Measurements from ENCODE around the gene WDR33.

Gene WDR33

DNA sequence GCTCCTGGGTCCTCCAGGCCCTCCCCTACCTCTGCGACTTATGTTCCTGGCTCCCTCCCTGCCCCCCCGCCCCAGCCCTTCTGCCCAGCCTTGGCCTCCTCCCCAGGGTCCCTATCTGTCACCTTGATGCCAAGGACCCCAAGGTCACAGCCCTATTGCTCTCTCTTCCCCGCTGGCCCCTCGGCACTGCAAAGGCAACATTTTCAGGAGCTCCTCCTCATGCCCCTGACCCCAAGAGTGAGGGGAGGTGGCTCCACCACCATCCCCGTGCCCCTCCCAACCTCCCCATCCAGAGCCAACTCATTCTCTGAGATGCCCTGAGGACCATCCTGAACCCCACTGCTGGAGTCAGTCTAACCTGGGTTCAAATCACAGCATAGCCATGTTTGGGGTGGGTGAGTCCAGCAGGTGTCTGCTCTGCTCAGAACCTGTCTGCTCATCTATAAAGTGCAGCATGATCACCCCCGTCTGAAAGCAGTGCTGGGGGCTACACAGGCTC lies 147.4 kb downstream of the WDR33 start:
- Histone ChIP-seq H3K4me1 (ENCODE audit: insufficient read depth, low read length) (peaks cover 79% of the 10 kb centered on the region), H3K9me3 (ENCODE audit: low read length) (no peaks in the 10 kb centered on the region), H3K27ac (ENCODE audit: low read depth, low read length) (peak overlapping the region; percentile 92), H3K4me3 (ENCODE audit: low read depth in 1 of 2, low read length in 2 of 2) (peak overlapping the region; percentile 44 to 58), H3K9ac (ENCODE audit: low read length) (peak overlapping the region; percentile 74), H3K36me3 (ENCODE audit: insufficient read depth, low read length) (peaks cover 16% of the 10 kb centered on the region), H3K27me3 (ENCODE audit: control insufficient read depth in 1 of 2, insufficient read depth in 2 of 2, low read length in 2 of 2) (no peaks in the 10 kb centered on the region)

DNA sequence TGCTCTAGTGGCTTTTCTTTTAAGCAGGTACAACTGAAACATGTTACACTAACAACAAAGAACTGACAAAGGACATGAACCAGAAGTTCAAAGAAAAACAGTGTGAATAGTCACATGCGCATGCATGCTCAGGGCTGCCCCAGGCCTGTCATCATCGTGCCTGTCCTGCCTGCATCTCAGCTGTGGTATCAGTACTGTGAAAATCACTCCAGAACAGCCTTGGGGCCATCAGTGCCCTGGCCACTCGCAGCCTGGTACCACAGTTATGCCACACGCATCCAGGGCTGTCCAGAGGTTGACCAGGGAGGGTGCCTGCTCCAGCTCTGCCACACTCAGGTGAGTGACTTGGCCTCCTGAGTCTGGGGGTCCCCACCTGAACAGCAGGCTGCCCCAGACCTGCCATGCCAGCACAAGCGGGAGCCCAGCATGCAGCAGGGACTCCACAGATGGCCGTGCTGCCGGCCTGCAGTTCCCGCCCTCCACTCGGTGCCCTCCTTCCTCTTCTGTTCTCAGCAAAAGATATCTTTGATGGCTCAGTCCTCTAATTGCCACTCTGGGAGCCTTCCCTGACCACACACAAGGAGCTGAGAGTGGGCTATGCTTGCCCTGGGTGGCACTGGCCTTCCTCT lies 147.9 kb downstream of the WDR33 start:
- no peaks in the 10 kb centered on the region for H3K9me3 ChIP-seq (ENCODE audit: low read length)
- peak overlapping the region; percentile 59 for H3K9ac ChIP-seq (ENCODE audit: low read length)
- peak overlapping the region in 1 of 2 donors; percentile 58 for H3K4me3 ChIP-seq (ENCODE audit: low read depth in 1 of 2, low read length in 2 of 2)
- peaks cover 16% of the 10 kb centered on the region for H3K36me3 ChIP-seq (ENCODE audit: insufficient read depth, low read length)
- peaks cover 85% of the 10 kb centered on the region for H3K4me1 ChIP-seq (ENCODE audit: insufficient read depth, low read length)
- no peaks in the 10 kb centered on the region for H3K27me3 ChIP-seq (ENCODE audit: control insufficient read depth in 1 of 2, insufficient read depth in 2 of 2, low read length in 2 of 2)
- H3K27ac ChIP-seq (ENCODE audit: low read depth, low read length) = peak overlapping the region; percentile 92

DNA sequence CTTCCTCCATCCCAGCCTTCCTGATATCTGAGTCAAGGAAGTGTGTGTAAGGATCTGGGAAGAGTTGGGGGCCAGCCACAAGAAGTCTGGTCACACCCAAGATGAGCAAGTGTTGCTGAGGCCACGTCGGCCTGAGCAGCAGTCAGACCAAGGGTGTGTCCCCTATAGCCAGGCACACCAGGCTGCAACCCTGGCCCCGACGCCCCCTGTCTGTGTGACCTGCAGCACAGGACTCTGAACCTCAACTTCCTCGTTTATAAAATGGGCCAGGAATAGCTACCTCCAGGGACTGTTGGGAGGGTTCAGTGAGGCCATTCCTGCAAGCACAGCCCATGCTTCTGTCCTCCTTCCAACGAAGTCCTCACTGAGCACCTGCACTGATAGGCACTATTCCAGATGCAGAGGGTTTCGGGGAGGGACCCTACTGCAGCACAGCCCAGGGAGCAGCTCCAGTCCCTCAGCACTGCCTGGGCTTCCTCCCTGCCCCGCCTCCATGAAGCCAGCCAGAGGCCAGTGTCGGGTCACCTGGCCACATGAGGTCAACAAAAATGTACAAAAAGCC lies 148.9 kb downstream of the WDR33 start:
- peaks cover 26% of the 10 kb centered on the region for H3K36me3 ChIP-seq (ENCODE audit: insufficient read depth, low read length)
- H3K27me3 ChIP-seq (ENCODE audit: control insufficient read depth in 1 of 2, insufficient read depth in 2 of 2, low read length in 2 of 2) = no peaks in the 10 kb centered on the region
- peaks cover 90% of the 10 kb centered on the region for H3K4me1 ChIP-seq (ENCODE audit: insufficient read depth, low read length)
- H3K9ac ChIP-seq (ENCODE audit: low read length) = peak overlapping the region; percentile 44
- peak overlapping the region; percentile 59 for H3K27ac ChIP-seq (ENCODE audit: low read depth, low read length)
- no peaks in the 10 kb centered on the region for H3K9me3 ChIP-seq (ENCODE audit: low read length)
- peak overlapping the region in 1 of 2 donors; percentile 9 for H3K4me3 ChIP-seq (ENCODE audit: low read depth in 1 of 2, low read length in 2 of 2)

DNA sequence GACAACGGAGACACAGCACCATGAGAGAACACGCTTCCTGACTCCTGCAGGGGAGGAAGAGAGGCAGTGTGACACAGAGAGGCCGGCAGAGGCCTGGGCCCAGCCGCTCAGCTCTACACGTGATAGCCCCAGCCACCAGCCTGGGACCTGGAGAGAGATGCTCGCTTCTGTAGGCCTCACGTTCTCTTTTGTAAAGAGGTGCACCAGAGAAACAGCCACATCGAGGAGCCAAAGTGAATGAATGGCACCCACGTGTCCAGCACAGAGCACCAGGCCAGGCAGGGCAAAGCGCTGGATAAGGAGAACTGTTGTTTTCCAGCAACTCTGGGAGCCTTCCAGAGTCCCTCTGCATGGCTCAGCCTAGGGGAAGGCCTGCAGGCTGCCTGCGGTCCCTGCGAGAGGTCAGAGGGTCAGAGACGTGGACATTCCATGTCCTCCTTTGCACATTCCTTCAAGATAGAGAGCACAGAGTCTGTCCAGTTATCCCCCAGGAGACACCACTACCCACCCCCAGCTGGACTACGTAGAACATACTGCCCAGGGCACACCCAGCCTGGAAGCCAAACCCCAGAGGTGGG lies 149.8 kb downstream of the WDR33 start:
- Histone ChIP-seq H3K9ac (ENCODE audit: low read length) (peak overlapping the region; percentile 44), H3K36me3 (ENCODE audit: insufficient read depth, low read length) (peaks cover 31% of the 10 kb centered on the region), H3K4me1 (ENCODE audit: insufficient read depth, low read length) (peaks cover 91% of the 10 kb centered on the region), H3K9me3 (ENCODE audit: low read length) (no peaks in the 10 kb centered on the region), H3K27ac (ENCODE audit: low read depth, low read length) (peak overlapping the region; percentile 91), H3K27me3 (ENCODE audit: control insufficient read depth in 1 of 2, insufficient read depth in 2 of 2, low read length in 2 of 2) (no peaks in the 10 kb centered on the region), H3K4me3 (ENCODE audit: low read depth in 1 of 2, low read length in 2 of 2) (peak overlapping the region in 1 of 2 donors; percentile 9)

DNA sequence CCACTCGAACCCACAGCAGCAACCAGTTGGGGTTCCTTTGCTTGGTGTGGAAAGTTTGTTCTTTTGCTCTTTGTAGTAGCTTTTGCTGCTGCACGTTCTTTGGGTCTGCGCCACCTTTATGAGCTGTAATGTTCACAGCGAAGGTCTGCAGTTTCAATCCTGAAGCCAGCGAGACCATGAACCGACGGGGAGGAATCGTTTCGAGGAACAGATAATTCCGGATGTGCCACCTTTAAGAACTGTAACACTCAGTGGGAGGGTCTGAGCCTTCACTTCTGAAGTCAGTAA lies 150.7 kb downstream of the WDR33 start:
- Histone ChIP-seq H3K27ac (ENCODE audit: low read depth, low read length) (peak overlapping the region; percentile 91), H3K9me3 (ENCODE audit: low read length) (no peaks in the 10 kb centered on the region), H3K27me3 (ENCODE audit: control insufficient read depth in 1 of 2, insufficient read depth in 2 of 2, low read length in 2 of 2) (no peaks in the 10 kb centered on the region), H3K4me3 (ENCODE audit: low read depth in 1 of 2, low read length in 2 of 2) (peak overlapping the region in 1 of 2 donors; percentile 37), H3K4me1 (ENCODE audit: insufficient read depth, low read length) (peaks cover 91% of the 10 kb centered on the region), H3K36me3 (ENCODE audit: insufficient read depth, low read length) (peaks cover 40% of the 10 kb centered on the region), H3K9ac (ENCODE audit: low read length) (no peak overlapping the region)

DNA sequence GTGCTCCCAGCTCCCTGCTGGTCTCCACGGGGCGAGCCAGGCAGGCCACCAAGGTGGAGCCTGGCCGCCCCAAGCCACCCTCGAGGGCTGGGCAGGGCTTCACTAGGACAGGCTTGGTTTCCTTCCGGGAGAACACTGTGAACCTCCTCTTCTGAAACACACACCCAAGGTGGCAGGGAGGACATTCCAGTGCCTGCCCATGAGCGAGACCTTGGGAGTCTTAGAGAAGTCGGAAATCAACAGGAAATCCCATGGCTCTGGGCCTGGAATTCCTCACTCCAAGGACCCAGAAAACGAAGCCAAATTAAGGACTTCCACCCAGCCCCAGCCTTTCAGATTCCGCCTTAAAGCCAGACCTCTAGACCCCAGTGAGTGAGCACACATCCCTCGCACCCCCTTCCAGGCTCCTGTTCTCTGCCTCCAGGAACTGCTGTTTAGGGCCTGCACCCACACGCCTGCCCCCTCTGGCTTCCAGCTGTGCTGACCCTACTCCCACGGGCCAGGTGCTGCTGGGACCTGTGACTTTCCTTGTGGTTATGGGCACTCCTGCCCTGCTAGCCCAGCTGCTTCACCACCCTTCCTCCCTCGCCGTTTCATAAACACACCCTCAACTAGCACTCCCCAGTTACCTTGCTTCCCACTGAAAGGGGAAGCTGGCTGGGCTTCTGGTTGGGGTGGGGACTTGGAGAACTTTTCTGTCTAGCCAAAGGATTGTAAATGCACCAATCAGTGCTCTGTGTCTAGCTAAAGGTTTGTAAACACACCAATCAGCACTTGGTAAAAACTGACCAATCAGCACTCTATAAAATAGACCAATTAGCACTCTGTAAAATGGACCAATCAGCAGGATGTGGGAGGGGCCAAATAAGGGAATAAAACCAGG lies 151.3 kb downstream of the WDR33 start:
- Histone ChIP-seq H3K4me1 (ENCODE audit: insufficient read depth, low read length) (peaks cover 92% of the 10 kb centered on the region), H3K27ac (ENCODE audit: low read depth, low read length) (peak overlapping the region; percentile 91)

DNA sequence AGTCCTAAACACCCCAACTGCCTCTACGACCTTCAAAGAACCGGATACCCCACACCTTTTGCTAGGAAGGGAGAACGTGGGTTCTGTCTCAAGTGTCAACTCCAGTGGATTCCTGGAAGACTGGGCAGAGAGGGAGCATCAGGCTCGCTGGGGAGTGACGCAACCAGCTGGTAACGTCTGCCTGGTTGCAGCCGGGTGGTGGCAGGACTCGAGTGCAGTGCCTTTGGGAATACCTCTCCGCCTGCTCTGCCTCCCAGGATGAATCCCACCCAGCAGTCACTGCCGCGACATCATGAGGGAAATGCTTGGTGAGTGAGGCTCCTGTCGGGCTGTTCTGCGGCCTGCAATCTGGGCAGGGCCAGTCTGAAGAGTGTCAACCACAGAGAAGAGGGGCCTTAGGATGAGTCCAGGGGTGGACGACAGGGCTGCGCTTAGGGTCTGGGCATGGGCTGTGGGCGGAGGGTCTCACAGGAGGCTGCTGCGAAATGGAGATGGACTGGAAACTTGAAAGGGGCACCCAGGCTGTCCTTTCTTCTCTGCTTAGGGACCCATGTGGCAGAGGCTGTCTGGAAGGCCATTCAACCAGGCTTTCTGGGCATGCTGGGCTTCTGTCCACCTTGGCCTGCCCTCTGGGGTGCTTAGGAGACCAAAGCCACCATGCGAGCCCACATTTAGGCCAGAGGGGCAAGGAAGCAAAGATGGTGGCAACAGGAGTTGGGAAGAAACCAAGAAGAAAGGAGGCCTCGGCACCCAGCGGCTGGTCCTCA lies 152.1 kb downstream of the WDR33 start:
- Histone ChIP-seq H3K4me3 (ENCODE audit: low read depth in 1 of 2, low read length in 2 of 2) (peak overlapping the region in 1 of 2 donors; percentile 37), H3K36me3 (ENCODE audit: insufficient read depth, low read length) (peaks cover 54% of the 10 kb centered on the region), H3K9me3 (ENCODE audit: low read length) (no peaks in the 10 kb centered on the region), H3K9ac (ENCODE audit: low read length) (peak overlapping the region; percentile 88), H3K27me3 (ENCODE audit: control insufficient read depth in 1 of 2, insufficient read depth in 2 of 2, low read length in 2 of 2) (no peaks in the 10 kb centered on the region), H3K27ac (ENCODE audit: low read depth, low read length) (peak overlapping the region; percentile 91), H3K4me1 (ENCODE audit: insufficient read depth, low read length) (peaks cover 98% of the 10 kb centered on the region)

More for the DNA sequence above, 151.3 kb downstream of the WDR33 start:
- Histone ChIP-seq H3K9ac (ENCODE audit: low read length) (peak overlapping the region; percentile 88), H3K27me3 (ENCODE audit: control insufficient read depth in 1 of 2, insufficient read depth in 2 of 2, low read length in 2 of 2) (no peaks in the 10 kb centered on the region), H3K36me3 (ENCODE audit: insufficient read depth, low read length) (peaks cover 46% of the 10 kb centered on the region), H3K9me3 (ENCODE audit: low read length) (no peaks in the 10 kb centered on the region), H3K4me3 (ENCODE audit: low read depth in 1 of 2, low read length in 2 of 2) (peak overlapping the region; percentile 11 to 37)

DNA sequence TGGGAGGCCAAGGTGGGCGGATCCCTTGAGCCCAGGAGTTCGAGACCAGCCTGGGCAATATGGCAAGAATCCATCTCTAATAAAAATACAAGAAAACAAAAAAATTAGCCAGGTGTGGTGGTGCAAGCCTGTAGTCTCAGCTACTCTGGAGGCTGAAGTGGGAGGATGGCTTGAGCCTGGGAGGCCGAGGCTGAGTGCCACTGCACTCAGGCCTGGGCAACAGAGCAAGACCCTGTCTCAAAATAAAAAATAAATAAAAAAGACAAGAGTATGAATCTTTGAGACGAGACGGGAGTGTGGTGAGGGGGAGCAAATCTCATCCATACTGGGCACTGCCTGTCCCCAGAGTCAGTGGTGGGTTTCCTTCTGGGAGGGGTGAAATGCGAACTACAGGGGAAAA lies 152.8 kb downstream of the WDR33 start:
- no peaks in the 10 kb centered on the region for H3K27me3 ChIP-seq (ENCODE audit: control insufficient read depth in 1 of 2, insufficient read depth in 2 of 2, low read length in 2 of 2)
- H3K9ac ChIP-seq (ENCODE audit: low read length) = peak overlapping the region; percentile 57
- peak overlapping the region; percentile 91 for H3K27ac ChIP-seq (ENCODE audit: low read depth, low read length)
- H3K9me3 ChIP-seq (ENCODE audit: low read length) = no peaks in the 10 kb centered on the region
- peak overlapping the region in 1 of 2 donors; percentile 37 for H3K4me3 ChIP-seq (ENCODE audit: low read depth in 1 of 2, low read length in 2 of 2)
- peaks cover 98% of the 10 kb centered on the region for H3K4me1 ChIP-seq (ENCODE audit: insufficient read depth, low read length)
- peaks cover 61% of the 10 kb centered on the region for H3K36me3 ChIP-seq (ENCODE audit: insufficient read depth, low read length)

DNA sequence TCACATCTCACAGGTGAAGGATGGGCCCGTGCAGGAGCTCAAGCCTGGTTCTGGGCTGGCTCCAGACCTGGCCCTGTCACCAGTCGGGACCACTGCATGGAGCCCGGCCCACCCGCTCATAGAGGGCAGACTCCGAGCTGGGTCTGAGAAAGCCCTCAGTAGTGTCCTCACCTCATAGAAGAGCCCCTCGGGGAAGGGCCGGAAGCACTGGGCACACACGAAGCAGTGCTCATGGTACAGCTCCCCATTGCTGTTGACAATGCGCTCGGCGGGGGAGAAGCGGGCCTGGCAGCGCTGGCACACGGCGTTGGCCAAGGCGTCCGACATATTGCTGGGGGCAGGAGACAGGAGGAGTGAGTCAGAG lies 153.8 kb downstream of the WDR33 start:
- Histone ChIP-seq H3K36me3 (ENCODE audit: insufficient read depth, low read length) (peaks cover 63% of the 10 kb centered on the region), H3K9me3 (ENCODE audit: low read length) (no peaks in the 10 kb centered on the region), H3K27me3 (ENCODE audit: control insufficient read depth in 1 of 2, insufficient read depth in 2 of 2, low read length in 2 of 2) (no peaks in the 10 kb centered on the region), H3K27ac (ENCODE audit: low read depth, low read length) (peak overlapping the region; percentile 91), H3K4me3 (ENCODE audit: low read depth in 1 of 2, low read length in 2 of 2) (peak overlapping the region in 1 of 2 donors; percentile 20), H3K9ac (ENCODE audit: low read length) (peak overlapping the region; percentile 57), H3K4me1 (ENCODE audit: insufficient read depth, low read length) (peaks cover 100% of the 10 kb centered on the region)

DNA sequence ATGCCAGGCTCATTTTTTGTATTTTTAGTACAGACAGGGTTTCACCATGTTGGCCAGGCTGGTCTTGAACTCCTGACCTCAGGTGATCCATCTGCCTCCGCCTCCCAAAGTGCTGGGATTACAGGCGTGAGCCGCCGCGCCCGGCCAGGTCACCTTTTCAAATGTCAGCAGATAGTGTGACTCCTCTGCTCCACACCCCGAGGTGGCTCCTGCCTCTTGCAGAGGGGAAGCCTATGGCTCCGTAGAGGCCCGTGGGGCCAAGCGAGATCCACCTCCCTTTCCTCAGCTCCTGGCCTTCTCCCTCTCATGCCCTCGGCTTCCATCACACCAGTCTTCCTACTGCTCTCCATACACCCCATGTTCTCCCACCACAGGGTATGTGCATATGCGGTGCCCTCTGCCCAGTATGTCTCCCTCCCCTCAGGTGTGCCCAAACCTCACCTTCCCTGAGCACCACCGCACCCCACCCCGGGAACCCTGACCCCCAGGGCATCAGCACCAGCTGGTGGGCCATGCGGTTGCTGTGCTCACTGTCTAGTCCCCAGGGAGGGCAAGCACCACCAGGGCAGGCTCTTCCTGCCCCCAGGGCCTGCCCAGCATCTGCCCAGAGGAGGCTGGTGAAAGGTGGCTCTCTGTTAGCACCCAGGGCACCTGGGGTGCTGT lies 154.3 kb downstream of the WDR33 start:
- Histone ChIP-seq H3K9ac (ENCODE audit: low read length) (peak overlapping the region; percentile 57), H3K27ac (ENCODE audit: low read depth, low read length) (peak overlapping the region; percentile 91)

More for the DNA sequence above, 154.3 kb downstream of the WDR33 start:
- Histone ChIP-seq H3K36me3 (ENCODE audit: insufficient read depth, low read length) (peaks cover 63% of the 10 kb centered on the region), H3K27me3 (ENCODE audit: control insufficient read depth in 1 of 2, insufficient read depth in 2 of 2, low read length in 2 of 2) (no peaks in the 10 kb centered on the region), H3K4me1 (ENCODE audit: insufficient read depth, low read length) (peaks cover 100% of the 10 kb centered on the region), H3K4me3 (ENCODE audit: low read depth in 1 of 2, low read length in 2 of 2) (peak overlapping the region in 1 of 2 donors; percentile 20), H3K9me3 (ENCODE audit: low read length) (no peaks in the 10 kb centered on the region)
